NCI-H69 (cell line): ENCODE results near the gene PCMTD2.
"Not testable (repeated sequence)": the region's sequence is repeated elsewhere in the genome, so short reads cannot be mapped to it uniquely, and the experiment has no call there.

Source experiments
- DNase-seq: peaks from one replicate; lab custom pipeline; 2025; lab: John Stamatoyannopoulos, UW

PCMTD2 gene

DNA sequence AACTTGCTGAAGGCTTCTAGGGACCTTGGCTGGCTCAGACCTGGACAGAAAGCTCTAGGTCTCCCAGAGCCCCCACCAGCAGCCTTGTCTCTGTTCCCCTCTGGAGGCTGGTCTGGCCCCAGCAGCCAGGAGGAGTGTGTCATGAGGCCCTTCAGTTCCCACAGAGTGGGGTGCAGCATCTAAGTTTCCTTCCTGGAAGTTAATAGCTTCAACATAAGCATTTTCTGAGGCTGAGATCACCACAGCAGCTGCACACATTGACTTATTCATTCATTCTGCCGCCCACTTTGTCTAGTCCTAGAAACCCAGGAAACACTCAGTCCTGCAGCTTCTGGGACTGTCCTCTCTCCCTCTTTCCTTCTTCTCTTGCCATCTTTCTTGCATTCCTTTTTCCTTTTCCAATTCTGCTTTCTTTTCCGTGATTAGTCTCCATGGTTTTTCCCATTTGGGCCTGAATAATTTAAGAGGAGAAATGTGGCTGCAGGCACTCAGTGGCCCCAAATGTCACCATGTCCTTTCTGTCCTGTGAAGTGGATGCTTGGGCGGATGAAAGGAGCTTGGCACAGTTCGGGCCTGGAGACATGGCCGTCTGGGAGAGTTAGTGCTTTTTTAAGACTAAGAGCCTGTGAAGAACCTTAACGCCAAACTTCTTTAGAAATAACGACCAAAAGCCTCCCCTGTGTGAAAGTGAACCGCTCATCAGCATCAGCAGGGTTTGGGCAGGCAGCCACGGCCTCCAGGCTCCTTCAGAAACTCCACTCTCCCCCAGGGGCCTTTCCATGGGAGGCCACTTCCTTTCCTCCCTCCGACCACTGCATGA is 31.0 kb upstream of the PCMTD2 start:
- no peak for DNase-seq

DNA sequence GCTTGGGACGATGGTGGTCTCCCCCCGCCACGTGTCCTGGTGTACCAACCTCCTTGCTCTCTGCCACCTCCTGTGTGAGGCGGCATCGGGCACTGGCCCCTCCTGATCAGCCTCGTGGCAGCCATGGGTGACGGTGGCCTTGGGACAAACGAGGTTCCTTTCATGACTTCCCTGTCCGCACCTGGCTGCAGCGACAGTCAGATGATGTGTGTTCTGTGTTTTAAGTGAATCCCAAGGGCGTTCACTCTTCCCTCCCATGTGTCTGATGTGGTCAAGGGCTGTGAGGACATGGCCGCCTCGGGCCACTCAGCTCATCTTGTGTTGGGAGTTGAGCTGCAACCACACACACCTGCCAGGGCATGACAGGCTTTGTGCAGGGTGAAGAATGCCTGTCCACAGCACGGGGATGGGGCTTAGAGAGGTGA is 30.4 kb upstream of the PCMTD2 start:
- DNase-seq: no peak

DNA sequence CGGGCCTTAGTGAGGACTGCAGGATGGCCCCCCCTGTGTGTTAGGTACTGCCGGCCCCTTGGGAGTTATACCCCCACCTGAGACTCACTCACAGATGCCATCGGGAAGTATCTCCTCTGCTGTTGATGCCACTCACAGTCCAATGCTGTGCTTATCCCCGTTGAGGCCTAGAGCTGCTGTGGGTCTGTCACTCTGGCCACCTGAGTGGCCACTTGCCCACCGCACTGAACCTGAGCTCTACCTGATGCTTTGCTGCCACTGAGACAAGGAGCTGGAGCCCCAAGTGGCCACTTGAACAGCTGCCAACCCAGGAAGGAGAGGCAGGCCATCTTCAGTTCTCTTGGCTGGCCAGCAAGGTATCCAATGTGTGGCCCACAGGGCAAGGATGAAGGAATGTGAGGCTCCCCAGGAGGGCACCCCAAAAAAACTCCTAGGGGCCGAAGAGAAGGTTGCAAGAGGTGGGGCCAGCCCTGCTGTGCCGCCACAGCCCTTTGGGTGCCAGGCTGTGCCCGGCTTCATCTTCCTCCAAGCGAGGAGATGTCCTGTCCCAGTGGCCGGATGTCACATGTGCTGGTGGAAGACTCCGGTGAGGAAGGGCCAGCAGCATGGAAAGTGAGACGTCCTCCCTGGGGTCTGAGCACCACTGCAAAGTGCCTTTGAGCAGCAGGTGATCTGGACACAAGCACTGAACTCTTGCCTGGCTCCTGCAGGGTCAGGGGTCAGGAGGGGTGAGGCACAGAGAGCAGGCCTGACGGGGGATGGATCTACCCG is 29.5 kb upstream of the PCMTD2 start:
- DNase-seq: no peak

DNA sequence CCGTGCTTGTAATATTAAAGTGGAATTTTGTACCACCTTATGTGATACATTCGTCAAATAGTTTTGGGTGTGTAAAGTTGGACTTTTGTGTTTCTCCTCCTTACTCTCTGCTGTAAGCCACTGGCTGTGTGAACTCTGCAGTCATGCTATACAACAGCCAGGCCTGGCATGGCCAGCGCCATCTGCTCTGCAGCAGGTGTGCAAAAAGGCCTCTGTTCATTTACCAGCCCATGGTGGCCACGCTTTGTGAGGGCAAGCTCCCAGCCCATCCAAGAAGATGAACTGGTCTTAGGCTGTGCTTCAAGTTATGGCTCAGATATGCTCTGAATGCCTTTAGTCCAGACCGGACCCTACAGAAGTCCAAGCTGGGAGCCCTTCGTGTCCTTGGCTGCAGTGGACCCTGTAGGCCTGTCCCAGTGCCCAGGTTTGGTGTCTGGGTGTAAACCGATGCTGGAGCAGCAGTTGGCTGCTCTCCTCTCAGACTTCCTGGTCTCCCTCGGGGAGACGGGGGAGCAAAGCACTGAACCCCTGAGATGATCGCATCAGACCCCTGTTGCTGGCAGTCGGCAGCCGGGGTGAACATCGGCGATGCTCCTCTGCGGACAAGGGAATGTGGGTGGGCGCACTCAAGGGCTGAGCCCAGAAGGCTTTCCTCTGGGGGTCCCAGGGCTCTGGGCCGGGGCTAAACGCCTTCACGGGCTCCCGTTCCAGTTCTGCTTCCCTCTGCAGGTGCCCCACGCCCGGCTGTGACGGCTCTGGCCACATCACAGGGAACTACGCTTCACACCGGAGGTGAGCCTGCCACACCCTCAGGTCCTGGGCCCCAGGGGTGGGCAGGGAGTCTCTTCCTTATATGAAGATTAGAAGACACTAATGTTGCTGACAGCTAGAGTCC is 28.6 kb upstream of the PCMTD2 start:
- DNase-seq: no peak

DNA sequence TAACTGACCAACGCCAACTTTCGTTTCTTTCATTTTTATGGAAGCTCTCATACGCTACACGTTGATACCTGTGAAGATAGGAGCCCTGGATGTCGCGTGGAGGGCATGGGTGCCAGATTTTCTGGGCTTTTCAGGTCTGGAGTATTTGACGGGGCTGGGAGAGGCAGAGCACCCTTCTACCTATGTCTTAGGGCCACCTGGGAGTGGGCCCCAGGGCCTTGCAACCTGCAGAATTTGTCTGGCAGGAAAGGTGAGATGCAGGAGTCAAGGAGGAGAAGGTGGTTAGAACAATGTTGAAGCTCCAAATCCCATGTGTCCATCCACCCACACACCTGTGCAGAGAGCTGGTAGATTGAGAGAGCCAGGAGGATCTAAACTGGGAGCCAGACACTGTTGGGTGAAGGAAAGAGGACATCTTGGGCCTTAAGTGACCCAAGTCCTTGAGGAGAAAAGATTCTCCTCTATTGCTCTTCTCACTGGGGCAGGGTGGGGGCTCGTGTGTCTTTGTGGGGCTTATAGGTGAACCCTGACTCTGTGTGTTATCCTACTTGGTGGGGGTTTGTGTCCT is 27.4 kb upstream of the PCMTD2 start:
- no peak for DNase-seq

DNA sequence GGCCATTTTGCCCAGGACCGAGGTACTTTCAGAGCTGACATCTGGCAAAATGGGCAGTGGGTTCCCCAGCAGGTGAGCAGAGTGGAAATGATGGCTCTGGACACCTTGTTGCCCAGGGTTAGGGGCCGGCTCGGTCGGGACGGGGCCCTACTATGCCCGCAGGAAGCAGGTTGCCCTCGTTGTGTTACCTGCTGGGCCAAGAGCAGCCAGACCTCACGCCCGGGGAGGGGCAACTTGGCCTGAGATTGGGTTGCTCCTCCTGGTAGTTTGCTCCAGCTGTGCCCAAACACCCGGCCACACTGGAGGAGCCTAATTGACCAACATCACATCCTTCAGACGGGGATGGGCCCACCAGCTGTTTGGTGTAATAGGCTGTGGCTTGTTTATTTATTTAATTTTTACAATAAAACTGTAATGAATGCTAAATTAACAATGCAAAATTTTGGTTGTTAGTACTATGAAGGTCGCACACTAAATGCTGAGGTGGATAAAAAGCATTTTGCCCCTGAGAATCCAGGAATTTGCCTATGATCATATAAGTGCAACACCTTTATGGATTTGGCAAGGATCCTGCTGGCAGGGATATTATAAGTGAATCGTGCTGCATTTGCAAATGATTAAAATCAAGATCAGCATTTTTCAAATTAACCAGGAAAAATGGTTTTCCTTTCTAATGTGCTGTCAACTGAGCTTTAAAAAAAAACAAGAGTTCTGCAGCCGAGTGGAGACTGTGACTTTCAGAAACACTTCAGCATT is 26.6 kb upstream of the PCMTD2 start:
- peak; percentile 4 for DNase-seq

DNA sequence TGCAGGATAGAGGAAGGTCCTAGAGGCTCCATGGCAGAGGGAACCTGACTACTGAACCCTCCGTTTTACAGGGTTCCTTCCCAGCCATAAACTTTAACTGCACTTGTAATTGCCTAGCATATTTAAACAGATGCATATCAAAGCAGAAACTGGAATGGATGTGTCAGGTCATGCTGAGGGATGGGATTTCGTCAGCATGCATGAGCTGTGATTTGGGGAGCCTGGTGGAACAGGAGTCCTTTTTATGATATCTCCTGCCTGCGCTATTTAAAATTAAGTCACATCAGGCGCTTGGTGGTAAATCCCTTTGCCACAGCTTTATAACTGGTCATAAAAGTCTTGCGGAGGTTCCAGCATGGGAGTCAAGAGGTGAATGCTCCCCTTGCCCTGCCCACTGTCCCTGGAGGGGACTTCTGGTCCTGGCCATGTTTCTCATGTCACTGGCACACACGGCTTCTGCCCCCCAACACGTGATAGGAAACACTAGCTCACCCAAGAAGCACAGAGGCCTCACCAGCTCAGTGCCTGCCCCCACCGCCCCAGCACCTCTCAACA is 26.0 kb upstream of the PCMTD2 start:
- DNase-seq: no peak

DNA sequence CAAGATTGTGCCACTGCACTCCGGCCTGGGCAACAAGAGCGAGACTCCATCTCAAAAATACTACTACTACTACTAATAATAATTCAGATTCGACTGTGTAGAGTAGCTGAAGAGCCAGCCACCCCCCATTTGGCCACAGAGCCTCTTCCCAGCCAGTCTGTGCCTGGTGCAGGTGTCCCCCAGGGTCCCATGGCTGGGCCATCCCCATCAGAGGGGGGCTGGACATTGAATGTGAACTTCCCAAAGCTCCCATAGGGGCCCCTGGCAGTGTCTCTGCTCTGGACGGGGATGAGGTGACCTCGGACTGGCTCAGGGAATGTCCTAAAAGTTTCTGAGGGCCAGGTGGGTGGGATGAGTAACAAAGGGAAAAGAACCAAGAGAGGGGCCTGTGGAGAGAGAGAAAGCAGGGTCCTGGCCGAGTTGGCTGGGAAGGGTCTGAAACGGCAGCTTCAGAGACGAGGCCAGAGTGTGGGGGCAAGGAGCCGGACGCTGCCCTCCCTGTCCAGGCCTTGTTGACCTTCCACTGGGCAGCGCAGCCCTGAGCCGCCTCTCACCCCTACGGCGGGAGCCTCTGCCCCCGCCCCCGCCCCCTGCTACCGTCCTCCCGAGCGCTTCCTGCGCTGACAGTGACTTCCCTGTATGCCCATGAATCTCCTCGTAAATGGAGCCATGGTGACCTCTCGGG is 24.9 kb upstream of the PCMTD2 start:
- DNase-seq: no peak

DNA sequence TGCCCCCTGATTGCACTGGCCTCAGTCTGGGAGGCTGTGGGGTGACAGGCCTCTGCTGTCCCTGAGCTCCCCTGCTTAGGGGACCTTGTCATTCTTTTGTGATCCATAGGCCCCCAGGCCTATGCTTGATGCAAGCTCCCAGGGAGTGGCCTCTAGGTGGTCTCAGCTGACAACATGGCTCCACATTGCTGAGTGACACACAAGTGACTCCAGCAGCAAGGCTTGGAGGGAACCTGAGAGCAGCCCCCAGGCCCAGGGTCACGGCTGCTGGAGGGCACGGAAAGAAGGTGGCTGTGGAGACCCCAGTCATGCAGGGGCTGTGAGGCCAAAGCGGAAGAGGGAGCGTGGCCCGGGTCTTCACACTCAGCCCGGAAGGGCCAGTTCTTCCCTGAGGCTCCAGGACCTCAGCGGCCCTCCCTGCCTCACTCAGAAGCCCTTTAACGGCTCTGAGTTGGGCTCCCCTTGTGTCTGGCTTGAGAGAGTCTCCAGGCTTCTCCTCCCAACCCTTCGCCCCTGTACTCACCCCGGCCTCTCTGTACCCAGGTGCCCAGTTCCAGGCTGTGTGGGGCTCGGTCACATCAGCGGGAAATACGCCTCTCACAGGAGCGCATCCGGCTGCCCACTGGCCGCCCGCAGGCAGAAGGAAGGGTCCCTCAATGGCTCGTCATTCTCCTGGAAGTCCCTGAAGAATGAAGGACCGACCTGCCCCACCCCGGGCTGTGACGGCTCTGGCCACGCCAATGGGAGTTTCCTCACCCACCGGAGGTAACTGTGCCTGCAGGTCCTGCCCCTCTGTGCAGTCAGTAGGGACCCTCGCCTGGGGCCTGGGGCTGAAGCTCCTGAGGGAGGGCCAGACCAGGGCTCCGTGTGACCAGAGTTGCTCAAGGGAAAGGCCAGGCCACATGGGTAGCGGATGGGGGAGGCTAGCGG is 23.7 kb upstream of the PCMTD2 start:
- no peak for DNase-seq

DNA sequence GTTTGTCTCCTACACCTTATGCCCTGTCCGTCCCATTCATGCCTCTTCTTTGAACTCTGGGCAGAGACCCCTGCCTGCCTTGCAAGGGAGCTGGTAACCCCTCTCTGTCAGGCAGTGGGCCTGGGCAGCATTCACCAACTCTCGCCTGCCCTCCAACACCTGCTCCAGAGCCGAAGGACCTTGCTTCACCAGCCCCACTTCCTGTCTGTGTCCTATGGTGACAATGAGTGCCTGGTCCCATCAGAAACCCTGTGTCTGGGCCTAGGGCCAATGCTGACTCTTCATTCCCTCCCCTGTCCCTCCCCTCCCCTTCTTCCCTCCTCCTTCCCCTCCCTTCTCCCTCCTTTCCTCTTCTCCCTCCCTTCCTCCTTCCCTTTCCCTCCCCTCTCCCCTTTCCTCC is 22.8 kb upstream of the PCMTD2 start:
- DNase-seq: peak; percentile 59

DNA sequence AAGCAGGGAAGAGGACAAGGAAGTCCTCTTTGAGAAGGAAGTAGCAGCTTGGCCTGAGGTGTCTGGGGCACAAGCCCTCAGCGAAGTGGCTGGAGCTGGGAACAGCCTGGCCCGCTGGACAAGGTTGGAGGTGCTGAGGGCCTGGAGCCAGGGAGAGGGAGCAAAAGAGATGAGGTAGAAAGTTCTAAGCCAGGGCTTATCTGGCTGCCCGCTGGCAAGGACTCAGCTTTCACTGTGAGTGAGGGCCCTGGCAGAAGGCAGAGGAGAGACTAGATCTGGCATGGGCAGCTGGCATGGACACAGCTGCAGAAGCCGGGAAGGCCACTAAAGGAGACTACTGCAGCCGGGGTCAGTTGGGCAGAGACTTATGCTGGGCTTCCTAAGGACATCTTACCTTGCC is 21.8 kb upstream of the PCMTD2 start:
- DNase-seq: no peak

DNA sequence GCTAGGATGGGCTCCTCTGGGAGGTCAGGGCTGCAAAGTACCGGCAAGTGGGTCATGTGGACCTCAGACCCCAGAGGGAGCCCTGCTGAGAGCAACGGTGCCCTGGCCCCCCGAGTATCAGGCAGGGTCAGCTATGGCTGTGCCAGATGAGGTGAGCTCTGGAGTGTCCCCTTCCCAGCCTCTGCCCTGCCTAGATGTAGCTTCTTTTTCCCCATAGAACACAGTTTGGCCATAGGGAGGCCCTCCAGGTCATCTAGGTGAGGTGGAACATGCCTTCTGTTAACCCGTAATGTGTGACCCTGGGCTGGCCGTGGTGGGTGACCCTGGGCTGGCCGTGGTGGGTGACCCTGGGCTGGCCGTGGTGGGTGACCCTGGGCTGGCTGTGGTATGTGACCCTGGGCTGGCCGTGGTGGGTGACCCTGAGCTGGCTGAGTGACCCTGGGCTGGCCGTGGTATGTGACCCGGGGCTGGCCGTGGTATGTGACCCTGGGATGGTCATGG is 21.2 kb upstream of the PCMTD2 start:
- no peak for DNase-seq

DNA sequence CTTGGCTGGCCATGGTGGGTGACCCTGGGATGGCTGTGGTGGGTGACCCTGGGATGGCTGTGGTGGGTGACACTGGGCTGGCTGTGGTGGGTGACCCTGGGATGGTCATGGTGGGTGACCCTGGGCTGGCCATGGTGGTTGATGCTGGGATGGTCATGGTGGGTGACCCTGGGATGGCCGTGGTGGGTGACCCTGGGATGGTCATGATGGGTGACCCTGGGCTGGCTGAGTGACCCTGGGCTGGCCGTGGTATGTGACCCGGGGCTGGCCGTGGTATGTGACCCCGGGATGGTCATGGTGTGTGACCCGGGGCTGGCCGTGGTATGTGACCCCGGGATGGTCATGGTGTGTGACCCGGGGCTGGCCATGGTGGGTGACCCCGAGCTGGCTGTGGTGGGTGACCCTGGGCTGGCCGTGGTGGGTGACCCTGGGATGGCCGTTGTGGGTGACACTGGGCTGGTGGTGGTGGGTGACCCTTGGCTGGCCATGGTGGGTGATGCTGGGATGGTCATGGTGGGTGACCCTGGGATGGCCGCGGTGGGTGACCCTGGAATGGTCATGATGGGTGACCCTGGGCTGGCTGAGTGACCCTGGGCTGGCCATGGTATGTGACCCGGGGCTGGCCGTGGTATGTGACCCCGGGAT is 20.5 kb upstream of the PCMTD2 start:
- DNase-seq: not testable (repeated sequence)

DNA sequence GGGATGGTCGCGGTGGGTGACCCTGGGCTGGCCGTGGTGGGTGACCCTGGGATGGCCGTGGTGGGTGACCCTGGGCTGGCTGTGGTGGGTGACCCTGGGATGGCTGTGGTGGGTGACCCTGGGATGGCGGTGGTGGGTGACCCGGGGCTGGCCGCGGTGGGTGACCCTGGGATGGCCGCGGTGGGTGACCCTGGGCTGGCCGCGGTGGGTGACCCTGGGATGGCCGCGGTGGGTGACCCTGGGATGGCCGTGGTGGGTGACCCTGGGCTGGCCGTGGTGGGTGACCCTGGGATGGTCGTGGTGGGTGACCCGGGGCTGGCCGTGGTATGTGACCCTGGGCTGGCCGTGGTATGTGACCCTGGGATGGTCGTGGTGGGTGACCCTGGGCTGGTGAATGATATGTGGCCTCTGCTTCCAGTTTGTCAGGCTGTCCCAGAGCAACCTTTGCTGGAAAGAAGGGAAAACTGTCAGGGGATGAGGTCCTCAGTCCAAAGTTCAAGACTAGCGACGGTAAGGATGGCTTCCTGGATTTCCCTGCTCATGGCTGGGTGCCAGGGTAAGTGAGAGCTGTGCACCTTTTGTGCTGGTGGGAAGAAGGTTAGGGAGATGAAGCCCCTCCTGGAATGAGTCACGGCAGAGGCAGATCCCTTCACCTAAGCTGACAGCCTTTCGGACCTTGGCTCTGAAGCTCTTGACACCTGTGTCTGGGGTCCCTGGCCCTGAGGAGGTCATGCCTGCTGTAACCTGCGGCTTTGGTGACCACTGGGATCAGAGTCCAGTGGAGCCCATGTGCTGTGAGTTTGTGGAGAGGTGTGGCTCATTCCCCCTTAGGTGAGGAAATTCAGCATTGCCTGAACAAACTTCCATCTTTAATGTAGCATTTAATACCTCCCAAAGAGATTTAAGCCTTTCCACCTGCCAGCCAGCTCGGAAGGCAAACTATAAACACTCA is 19.1 kb upstream of the PCMTD2 start:
- no peak for DNase-seq

DNA sequence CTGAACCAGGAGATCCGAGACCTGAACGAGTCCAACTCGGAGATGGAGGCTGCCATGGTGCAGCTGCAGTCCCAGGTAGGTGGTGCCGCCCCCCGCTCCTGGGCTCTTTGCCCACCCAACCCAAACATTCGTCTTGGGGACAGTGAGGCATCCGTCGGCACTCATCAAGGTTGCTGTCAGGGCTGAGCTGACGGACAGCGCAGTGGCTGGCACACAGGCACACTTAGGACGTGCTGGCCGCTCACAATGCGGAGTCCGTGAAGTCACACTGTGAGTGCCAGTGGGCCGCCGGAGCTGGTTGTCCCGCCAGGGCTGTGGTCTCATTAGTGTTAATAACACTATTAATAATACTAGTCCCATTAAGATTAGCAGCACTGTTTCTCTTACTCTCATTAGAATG is 18.2 kb upstream of the PCMTD2 start:
- no peak for DNase-seq

DNA sequence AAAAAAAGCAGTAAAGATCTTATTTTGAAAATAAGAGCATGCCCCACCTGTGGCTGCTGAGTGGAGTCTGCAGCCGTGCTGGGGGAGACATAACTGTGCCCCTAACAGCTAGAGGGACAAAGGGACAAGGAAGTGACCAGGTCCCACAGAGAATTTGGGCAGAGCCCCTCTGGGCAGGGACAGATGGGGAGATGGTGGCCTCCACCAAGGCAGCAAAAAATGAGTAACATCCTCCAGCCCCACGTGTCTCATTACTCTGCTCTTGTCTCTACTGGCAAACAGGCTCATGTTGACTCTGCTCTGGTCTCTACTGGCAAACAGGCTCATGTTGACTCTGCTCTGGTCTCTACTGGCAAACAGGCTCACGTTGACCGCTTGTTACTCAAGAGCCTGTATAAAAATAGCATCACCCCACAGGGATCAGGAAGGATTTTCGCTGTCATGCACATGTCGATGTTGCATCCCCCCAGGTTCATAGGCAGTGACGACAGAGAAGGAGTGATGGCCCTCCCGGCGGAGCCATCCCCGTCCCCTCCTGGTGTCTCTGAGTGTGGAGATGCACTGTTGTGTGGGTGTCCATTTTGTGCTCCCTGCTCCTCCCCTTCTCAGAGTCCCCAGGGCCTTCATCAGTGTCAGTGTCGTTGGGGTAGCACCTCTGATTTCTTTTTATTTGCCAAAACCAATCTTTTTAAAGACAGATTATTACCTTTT is 17.3 kb upstream of the PCMTD2 start:
- no peak for DNase-seq
